Activated CD4-positive, CD25-positive, alpha-beta regulatory T cell treated with anti-CD3 and anti-CD28 coated beads, Interleukin-2, amount 50 U/mL, for 24 hours (primary cell): ENCODE measurements around the gene AGXT2.

Source experiments
- ATAC-seq, 2 donors: fragments of 150-1000 bp; cut with Tn5 transposase; one replicate each; pipeline ENCODE4 v1.10.0; 2021; ENCODE audit warnings: mild to moderate bottlenecking in 1 of 2, moderate library complexity in 1 of 2

AGXT2 gene

GRCh38 chr5:35047785-35048404 is at the start of gene AGXT2:
TSS of gene AGXT2 (minus strand) at chr5:35047949. CDS start at chr5:35047892, 57 bp downstream.
- no peak for ATAC-seq

GRCh38 chr5:35096932-35097331 is 49.2 kb upstream of the AGXT2 start:
- no peak for ATAC-seq

GRCh38 chr5:35096216-35096615 is 48.5 kb upstream of the AGXT2 start:
- ATAC-seq: no peak

GRCh38 chr5:35095366-35095765 is 47.6 kb upstream of the AGXT2 start:
- no peak for ATAC-seq

GRCh38 chr5:35094948-35095347 is 47.2 kb upstream of the AGXT2 start:
- ATAC-seq: no peak

DNA sequence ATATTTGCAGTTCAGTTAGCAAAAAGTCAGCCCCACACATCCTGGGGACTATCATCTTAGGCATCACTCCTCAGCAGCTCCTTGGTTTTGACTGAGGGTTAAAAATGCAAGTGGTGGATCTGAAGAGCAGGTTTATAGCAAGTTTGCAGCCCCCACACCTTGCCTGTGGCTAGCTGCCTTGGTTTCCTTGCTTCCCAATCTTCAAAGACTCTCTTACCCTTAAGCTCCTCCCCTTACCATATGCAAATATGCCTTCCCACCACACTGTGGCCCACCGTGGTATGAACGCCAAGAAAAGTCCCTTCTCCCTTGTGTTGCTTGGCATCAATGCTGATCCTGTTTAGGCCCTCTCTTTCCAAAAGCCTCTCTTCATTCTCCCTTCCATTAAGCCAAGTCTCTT is 45.0 kb upstream of the AGXT2 start:
- no peak for ATAC-seq

DNA sequence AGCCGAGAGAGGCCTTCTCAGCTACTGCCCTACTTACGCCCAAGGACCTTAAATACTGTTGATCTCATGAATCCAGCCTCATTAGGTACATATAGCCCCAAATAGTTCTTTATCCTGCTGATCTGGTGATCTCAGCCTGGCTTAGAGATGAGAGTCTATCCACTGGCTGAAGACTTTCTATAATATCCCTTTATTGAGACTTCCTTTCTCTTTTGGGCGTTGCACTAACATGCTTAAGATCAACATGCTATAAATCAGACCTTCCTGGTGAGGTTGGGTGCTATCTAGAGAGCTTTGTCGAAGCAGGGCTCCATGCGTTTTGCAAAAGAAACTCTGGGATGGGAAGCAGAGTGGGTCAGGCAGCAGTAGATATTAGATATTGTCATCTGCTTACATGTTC is 44.0 kb upstream of the AGXT2 start:
- ATAC-seq: no peak

GRCh38 chr5:35089334-35090314 is 41.9 kb upstream of the AGXT2 start:
- no peak for ATAC-seq

GRCh38 chr5:35087991-35088390 is 40.2 kb upstream of the AGXT2 start:
- ATAC-seq: no peak

DNA sequence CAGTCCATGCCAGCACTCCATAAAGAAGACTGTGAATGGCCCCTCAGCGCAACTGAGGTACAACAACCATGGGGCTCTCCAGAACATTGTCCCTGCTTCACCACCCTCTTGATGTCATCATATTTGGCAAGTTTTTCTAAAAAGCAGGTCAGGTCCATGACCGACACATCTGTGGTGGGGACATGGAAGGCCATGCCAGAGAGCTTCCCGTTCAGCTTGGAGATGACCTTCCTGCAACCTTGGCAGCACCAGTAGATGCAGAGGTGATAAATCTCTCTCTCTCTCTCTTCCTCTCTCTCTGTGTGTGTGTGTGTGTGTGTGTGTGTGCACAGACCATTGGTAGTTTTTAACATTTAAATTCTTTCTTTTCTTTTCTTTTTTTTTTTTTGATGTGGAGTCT is 35.4 kb upstream of the AGXT2 start:
- no peak for ATAC-seq

DNA sequence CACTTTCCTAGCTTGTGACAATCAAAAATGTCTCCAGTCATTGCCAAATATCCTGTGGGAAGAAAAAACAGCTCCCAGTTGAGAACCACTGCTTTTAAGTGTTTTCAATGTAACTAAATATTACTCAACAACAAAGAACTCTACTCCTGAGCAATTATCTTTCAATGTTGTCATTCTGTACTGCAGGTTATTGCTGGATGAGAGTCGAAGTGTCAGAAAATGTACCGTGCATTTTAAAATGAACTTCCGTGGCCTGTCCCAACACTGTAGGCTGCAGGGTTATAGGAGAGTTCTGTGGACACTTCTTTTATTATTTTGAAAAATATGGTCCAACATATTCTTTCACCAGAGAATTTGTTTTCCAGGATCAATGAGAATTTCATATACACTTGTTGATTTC is 34.8 kb upstream of the AGXT2 start:
- ATAC-seq: no peak

DNA sequence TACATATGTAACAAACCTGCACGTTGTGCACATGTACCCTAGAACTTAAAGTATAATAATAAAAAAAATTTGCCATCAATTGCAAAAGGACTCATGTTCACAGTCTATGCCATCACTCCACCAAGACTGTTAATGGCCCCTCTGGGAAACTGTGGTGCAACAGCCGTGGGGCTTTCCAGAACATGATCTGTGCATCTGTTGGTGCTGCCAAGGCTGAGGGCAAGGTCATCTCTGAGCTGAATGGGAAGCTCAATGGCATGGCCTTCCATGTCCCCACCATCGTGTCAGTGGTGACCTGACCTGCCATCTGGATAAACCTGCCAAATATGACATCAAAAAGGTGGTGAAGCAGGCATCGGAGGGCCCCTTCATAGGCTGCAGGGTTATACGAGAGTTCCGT is 33.4 kb upstream of the AGXT2 start:
- no peak for ATAC-seq

GRCh38 chr5:35073160-35073559 is 25.4 kb upstream of the AGXT2 start:
- ATAC-seq: no peak

GRCh38 chr5:35069188-35069587 is 21.4 kb upstream of the AGXT2 start:
- ATAC-seq: no peak

- ATAC-seq: no peak
Measured at GRCh38 chr5:35067985-35068384, 20.2 kb upstream of the AGXT2 start.

DNA sequence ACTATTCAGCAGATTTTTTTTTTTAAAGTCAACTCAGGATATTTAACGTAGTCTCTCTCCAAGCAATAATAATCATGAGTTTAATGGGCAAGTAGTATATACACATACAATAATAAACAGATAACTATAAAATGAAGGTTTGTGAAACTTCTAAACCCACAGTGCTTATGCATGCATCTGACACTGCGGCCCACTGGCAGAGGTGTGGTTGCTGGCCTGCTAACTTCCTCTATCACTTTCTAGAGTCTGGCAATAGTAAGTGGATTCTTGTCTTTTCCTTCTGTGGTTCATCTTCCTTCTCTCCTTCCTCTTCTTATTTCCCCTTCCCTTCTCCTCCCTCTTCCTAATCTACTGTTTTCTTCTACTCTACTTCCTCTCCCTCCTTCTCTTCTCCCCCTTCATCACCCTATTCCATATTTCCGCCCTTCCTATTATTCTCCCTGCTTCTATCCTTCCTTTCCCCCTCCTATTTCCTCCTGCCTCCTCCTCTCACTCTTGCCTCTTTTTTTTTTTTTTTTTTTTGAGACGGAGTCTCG is 18.6 kb upstream of the AGXT2 start:
- no peak for ATAC-seq

DNA sequence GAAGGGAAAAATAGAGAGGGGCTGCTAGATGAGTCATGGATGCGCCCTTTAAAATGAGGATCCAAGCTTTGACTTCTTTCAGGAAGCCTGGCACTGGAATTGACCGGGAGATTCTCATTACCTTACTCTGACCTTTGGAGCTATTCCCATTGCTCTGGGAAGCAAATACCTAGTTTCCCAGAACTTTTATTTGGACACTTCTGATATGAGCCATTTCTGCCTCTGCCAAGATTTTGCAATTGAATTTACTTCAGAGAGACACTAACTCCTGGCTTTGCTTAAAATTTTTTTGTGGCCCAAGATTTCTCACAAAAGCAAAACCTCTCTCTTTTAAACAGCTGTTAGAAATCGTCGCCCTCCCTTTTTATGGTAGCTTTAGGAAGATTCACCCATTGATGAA is 15.7 kb upstream of the AGXT2 start:
- ATAC-seq: no peak

DNA sequence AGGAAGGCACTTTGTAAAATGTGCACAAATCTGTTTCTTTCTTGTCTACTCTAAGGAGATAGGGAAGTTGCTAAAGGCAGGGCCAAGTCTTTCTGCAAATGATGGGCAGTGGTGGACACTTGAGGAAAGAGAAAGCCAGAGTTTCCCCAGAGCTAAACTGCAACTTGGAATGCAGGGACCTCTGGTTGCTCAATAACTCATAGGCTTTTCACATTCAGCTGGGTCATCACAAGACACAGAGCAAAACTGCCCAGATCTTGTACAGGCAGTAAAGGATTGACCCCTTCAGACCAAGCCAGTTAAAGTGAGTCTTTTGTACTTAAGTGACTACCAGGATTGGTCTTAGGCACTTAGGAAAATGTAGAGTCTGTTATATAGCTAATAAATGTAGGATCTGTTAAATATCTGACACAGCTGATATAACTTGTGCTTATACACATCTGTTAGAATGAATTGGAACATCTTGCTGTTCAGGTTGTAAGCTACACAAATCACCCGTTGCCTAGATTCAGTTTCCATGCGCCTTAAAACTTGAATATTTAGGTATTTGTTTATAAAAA is 13.5 kb upstream of the AGXT2 start:
- ATAC-seq: no peak

DNA sequence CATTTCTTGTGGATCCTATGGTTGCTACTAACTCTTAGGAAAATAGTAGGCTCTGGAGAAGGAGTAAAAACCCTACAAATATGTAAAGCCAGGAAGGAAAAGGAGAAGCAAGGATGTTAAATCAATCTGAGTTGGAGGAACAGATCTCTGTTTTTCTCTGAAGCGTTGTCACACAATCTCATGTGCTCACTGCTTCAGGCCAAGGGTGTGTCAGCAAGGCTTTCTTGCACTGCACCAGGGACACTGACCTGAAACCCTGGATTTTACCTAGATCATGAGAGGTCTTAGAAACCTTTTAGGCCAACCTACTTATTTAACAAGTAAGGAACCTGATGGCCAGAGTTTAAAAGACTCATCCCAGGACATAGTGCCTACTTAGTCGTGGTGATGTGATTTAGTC is 12.5 kb upstream of the AGXT2 start:
- ATAC-seq: no peak

GRCh38 chr5:35059251-35059650 is 11.5 kb upstream of the AGXT2 start:
- no peak for ATAC-seq

DNA sequence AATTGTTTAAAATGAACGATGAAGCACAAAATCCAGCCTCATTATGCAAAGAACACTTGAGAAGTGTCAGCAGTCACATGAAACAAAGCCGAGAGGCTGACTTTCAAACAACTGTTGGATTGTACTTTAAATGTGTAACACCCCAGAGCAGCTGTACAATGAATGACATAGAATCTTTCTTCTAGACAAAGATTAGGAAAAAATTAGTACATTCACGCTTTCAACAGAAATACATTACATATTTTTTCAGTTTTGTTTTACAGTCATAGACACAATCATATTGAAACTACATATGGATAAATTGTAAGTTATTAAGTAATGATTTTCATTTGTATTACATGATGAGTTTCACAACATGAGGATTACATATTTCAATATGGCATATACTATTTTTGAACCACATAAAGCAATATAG is 10.6 kb upstream of the AGXT2 start:
- peak; percentile 78 to 81 for ATAC-seq

DNA sequence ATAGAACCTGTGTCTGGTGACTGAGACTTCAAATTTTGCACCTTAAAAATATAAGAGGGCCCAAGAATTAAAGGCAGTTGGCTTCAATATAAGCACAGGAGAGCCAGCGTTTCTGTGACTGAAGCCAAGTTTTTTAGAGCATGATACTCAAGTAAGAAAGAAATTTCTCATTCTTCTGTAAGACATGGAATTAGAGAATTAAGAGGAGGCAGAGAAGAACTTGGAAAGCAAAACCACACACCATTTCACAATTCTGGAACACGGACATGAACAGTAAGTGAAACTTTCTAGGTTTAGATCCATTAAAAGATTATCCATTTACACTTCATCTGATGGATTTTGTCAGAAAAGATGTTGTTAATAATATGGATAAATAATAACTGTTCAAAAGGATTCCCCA is 8.9 kb upstream of the AGXT2 start:
- no peak for ATAC-seq

DNA sequence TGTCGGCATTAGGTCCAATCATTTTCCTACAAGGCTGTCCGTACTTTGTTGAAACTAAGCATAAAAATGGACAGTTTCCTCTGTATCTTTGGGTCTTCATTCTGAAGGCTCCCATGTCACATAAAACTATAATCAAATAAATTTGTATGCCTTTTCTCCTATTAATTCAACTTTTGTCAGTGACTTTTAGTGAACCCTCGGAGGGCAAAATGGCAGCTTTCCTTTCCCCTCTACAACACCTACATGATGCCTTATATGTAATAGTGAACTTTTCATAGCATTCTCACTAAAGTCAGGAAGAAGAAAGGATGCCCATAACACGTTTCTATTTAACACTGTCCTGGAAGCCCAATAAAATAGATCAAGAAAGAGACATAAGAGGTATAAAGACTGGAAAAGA is 5.1 kb upstream of the AGXT2 start:
- no peak for ATAC-seq
